ENCODE measurements around the gene DNALI1. TPM values are rescaled to one million over a fixed set of nuclear protein-coding genes. Genes with fewer than 3 reads are reported as not detected.

DNALI1 gene
- total RNA-seq, 2 donors from 2014 or later = 3.9 to 6.1 TPM

- H3K27ac ChIP-seq = peak within 1 kb of the TSS; percentile 69 to 76
- peak; percentile 98 for DNase-seq (ENCODE audit: low spot score)
- peaks cover 20% of the 10 kb centered on the region for H3K36me3 ChIP-seq
- H3K4me3 ChIP-seq = peak within 1 kb of the TSS; percentile 55 to 69
- no peaks in the 10 kb centered on the region for H3K9me3 ChIP-seq
- TF ChIP-seq CTCF (IDR thresholded peaks at IDR 0.05) = no peak
- peaks cover 0 to 22% of the 10 kb centered on the region in 2 donors for H3K4me1 ChIP-seq
- no peaks in the 10 kb centered on the region for H3K27me3 ChIP-seq
Measured at GRCh38 chr1:37595440-37596181, 38.9 kb downstream of the DNALI1 start, which contains the start of gene GNL2. TSS of gene GNL2 (minus strand) at chr1:37595937. CDS start at chr1:37595822, 115 bp downstream.

DNA sequence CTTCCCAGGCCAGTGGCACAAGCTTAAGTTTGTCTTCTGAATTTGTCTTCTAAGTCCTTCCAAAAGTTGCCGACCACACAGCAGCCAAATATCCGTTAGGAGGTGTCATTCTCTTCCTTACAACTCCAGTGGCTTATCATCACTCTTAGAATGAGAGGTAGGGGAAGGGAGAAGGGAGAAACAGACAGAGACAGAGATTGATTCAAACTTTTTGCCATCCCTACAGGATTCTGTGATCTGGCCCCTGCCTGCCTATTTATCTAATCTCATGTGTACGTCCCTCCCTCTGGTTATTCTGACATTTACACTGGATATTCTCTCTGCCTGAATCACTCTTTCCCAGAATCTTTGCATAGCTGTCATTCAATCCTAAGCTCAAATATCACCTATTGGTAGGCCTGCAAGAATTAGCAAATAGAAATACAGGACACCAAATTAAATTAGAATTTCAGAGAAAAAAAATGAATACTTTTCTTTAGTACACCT is 39.5 kb downstream of the DNALI1 start:
- peaks cover 0 to 22% of the 10 kb centered on the region in 2 donors for H3K4me1 ChIP-seq
- H3K9me3 ChIP-seq = no peaks in the 10 kb centered on the region
- peak overlapping the region; percentile 69 to 76 for H3K27ac ChIP-seq
- DNase-seq (ENCODE audit: low spot score) = no peak
- no peaks in the 10 kb centered on the region for H3K27me3 ChIP-seq
- H3K4me3 ChIP-seq = peak overlapping the region; percentile 55 to 69
- peaks cover 15% of the 10 kb centered on the region for H3K36me3 ChIP-seq
- no peak for TF ChIP-seq CTCF (IDR thresholded peaks at IDR 0.05)

DNA sequence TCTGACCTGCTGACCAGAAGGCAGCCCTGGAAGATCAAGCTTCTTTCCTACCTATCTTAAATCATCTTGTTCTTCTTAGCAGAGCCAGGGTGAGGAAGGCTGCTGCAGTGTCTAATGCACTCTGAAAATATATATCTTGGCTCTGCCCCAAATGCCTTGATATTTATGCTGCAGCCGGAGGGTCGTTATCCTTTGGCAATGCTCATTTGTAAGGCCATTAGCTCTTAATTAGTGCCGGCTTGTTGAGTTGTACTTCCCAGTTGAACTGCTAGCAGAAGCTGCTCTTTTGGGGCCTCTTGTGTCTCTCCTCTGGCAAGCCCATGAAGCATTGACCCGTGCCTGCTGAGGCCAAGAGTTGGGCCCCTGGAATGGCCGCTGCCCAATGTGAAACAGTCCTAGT is 43.2 kb downstream of the DNALI1 start:
- H3K4me1 ChIP-seq = peaks cover 0 to 7% of the 10 kb centered on the region in 2 donors
- H3K9me3 ChIP-seq = no peaks in the 10 kb centered on the region
- no peak overlapping the region for H3K4me3 ChIP-seq
- no peaks in the 10 kb centered on the region for H3K36me3 ChIP-seq
- no peak for TF ChIP-seq CTCF (IDR thresholded peaks at IDR 0.05)
- H3K27me3 ChIP-seq = no peaks in the 10 kb centered on the region
- no peak for DNase-seq (ENCODE audit: low spot score)
- H3K27ac ChIP-seq = no peak overlapping the region

DNA sequence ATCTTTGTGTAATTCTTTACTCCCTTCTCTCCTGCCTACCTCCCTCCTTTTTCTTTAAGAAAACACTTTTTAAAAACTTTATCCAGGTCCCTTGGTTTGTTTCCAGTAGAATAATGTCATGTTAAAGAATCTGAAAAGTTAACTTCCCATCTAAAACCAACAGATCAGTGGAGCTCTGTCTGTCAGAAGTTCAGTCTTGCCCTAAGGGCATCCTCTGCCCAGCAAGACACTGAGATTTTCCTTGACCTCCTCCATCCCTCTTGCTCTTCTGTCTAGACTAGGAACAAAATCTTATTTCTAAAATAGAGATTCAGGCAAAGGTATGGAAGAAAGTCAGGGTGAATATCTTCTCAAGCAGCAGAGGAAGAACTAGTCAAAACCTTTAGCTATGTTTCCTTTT is 44.7 kb downstream of the DNALI1 start:
- Histone ChIP-seq H3K9me3 (no peaks in the 10 kb centered on the region), H3K27me3 (no peaks in the 10 kb centered on the region), H3K27ac (no peak overlapping the region), H3K4me1 (no peaks in the 10 kb centered on the region), H3K36me3 (no peaks in the 10 kb centered on the region), H3K4me3 (no peak overlapping the region)
- no peak for DNase-seq (ENCODE audit: low spot score)
- TF ChIP-seq CTCF (IDR thresholded peaks at IDR 0.05) = no peak

DNA sequence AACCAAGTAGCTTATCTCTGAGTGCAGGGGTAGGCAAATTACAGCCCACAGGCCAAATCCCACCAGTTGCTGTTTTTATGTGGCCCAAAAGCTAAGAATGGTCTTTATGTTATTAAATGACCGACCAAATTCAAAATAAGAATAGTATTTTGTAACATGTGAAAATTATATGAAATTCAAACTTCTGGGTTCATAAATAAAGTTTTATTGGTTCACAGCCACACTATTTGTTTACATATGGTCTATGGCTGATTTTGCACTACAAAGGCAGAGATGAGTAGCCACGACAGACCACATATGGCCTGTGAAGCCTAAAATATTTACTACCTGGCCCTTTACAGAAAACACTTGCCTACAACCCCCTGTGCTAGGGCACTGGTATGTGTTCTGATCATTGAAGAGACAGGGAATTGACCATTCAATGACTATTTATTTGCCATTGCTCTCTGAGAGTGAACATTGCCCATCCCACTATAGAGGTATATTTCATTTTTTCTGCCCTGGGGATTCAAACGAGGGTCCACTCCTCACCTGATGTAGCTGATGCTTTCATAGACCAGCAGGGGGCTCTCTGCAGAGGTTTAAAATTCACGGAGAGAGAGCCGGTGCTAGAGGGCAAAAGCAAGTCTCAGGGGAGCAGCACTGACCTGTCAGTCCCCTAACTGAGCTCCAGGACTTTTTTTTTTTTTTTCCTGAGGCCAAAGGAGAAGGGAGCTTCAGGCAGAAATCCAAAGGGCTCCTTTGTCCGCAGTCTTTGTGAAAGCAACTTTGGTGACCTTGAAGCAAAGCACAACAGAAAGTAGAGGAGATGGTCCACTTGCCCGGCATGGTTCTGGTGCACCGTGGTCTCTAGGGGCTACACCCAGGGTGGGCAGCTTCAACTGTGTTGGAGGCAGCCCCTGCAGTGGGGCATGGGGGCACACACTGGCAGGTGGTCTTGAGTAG is 46.3 kb downstream of the DNALI1 start:
- Histone ChIP-seq H3K4me3 (no peak overlapping the region), H3K9me3 (no peaks in the 10 kb centered on the region), H3K4me1 (no peaks in the 10 kb centered on the region), H3K27me3 (no peaks in the 10 kb centered on the region), H3K36me3 (no peaks in the 10 kb centered on the region), H3K27ac (no peak overlapping the region)
- no peak for DNase-seq (ENCODE audit: low spot score)
- TF ChIP-seq CTCF (IDR thresholded peaks at IDR 0.05) = peak in 1 of 2 donors; percentile 61

Measured in right atrium auricular region (tissue), 2 donors.